ENCODE data around the gene SMS.

SMS gene

GRCh38 chrX:21991504-21991903 is 51.0 kb downstream of the SMS start:
- no peaks in the 10 kb centered on the region for H4K20me1 ChIP-seq
- TF ChIP-seq Cebpa-rat (IDR thresholded peaks at IDR 0.05): no peak
- peaks cover 69% of the 10 kb centered on the region for H3K36me3 ChIP-seq
- H3K9ac ChIP-seq: no peak overlapping the region
- H3K4me3 ChIP-seq: no peak overlapping the region
- no peaks in the 10 kb centered on the region for H3K4me1 ChIP-seq
- H3K27ac ChIP-seq: no peak overlapping the region
- H3K4me2 ChIP-seq: no peak overlapping the region
- H3K9me3 ChIP-seq: no peaks in the 10 kb centered on the region
- H3K27me3 ChIP-seq: no peaks in the 10 kb centered on the region

GRCh38 chrX:21993265-21993664 is 52.8 kb downstream of the SMS start:
- Histone ChIP-seq H3K36me3 (peaks cover 60% of the 10 kb centered on the region), H3K9ac (no peak overlapping the region)

GRCh38 chrX:21996872-21997455 is 56.5 kb downstream of the SMS start:
- Histone ChIP-seq H3K27ac (no peak overlapping the region), H3K4me2 (no peak overlapping the region)

More at GRCh38 chrX:21993265-21993664, 52.8 kb downstream of the SMS start:
- no peak overlapping the region for H3K4me3 ChIP-seq
- no peaks in the 10 kb centered on the region for H4K20me1 ChIP-seq
- no peaks in the 10 kb centered on the region for H3K27me3 ChIP-seq
- TF ChIP-seq Cebpa-rat (IDR thresholded peaks at IDR 0.05): no peak
- no peaks in the 10 kb centered on the region for H3K9me3 ChIP-seq
- no peak overlapping the region for H3K27ac ChIP-seq
- H3K4me2 ChIP-seq: no peak overlapping the region
- no peaks in the 10 kb centered on the region for H3K4me1 ChIP-seq

GRCh38 chrX:21998037-21998436 is 57.5 kb downstream of the SMS start:
- H3K4me3 ChIP-seq: no peak overlapping the region
- no peak for TF ChIP-seq Cebpa-rat (IDR thresholded peaks at IDR 0.05)

More at GRCh38 chrX:21996872-21997455, 56.5 kb downstream of the SMS start:
- Histone ChIP-seq H3K36me3 (peaks cover 35% of the 10 kb centered on the region), H3K4me1 (no peaks in the 10 kb centered on the region), H3K9ac (no peak overlapping the region), H4K20me1 (no peaks in the 10 kb centered on the region), H3K9me3 (peaks cover 12% of the 10 kb centered on the region; the same call in 1 of the 2 replicates), H3K4me3 (no peak overlapping the region), H3K27me3 (no peaks in the 10 kb centered on the region)
- TF ChIP-seq Cebpa-rat (IDR thresholded peaks at IDR 0.05): no peak

GRCh38 chrX:22004866-22005265 is 64.4 kb downstream of the SMS start:
- no peak overlapping the region for H3K9ac ChIP-seq
- H3K4me2 ChIP-seq: no peak overlapping the region
- no peak overlapping the region for H3K27ac ChIP-seq
- peaks cover 17% of the 10 kb centered on the region for H3K9me3 ChIP-seq
- peaks cover 26% of the 10 kb centered on the region for H3K36me3 ChIP-seq
- H3K4me3 ChIP-seq: no peak overlapping the region
- no peaks in the 10 kb centered on the region for H3K27me3 ChIP-seq
- TF ChIP-seq Cebpa-rat (IDR thresholded peaks at IDR 0.05): no peak
- H4K20me1 ChIP-seq: no peaks in the 10 kb centered on the region
- H3K4me1 ChIP-seq: no peaks in the 10 kb centered on the region

More at GRCh38 chrX:21998037-21998436, 57.5 kb downstream of the SMS start:
- Histone ChIP-seq H3K36me3 (peaks cover 28% of the 10 kb centered on the region), H3K27me3 (no peaks in the 10 kb centered on the region), H4K20me1 (no peaks in the 10 kb centered on the region), H3K27ac (no peak overlapping the region), H3K9me3 (peaks cover 12% of the 10 kb centered on the region; the same call in 1 of the 2 replicates), H3K4me2 (no peak overlapping the region), H3K4me1 (no peaks in the 10 kb centered on the region), H3K9ac (no peak overlapping the region)

- Histone ChIP-seq H3K4me1 (peaks cover 11% of the 10 kb centered on the region), H3K27me3 (no peaks in the 10 kb centered on the region), H3K9me3 (peaks cover 13% of the 10 kb centered on the region), H4K20me1 (no peaks in the 10 kb centered on the region), H3K4me3 (no peak overlapping the region), H3K4me2 (no peak overlapping the region), H3K36me3 (0 out of 2 replicates have a peak, but pooled peaks cover 4% of the 10 kb centered on the region), H3K9ac (no peak overlapping the region), H3K27ac (no peak overlapping the region)
- TF ChIP-seq Cebpa-rat (IDR thresholded peaks at IDR 0.05): no peak
Measured at GRCh38 chrX:22012051-22012450, 71.5 kb downstream of the SMS start.

GRCh38 chrX:22012931-22013330 is 72.4 kb downstream of the SMS start:
- no peak overlapping the region for H3K27ac ChIP-seq
- H3K27me3 ChIP-seq: no peaks in the 10 kb centered on the region
- peaks cover 11% of the 10 kb centered on the region for H3K4me1 ChIP-seq
- H3K9me3 ChIP-seq: peaks cover 13% of the 10 kb centered on the region
- no peak overlapping the region for H3K4me2 ChIP-seq
- no peak overlapping the region for H3K4me3 ChIP-seq
- H4K20me1 ChIP-seq: no peaks in the 10 kb centered on the region
- no peak for TF ChIP-seq Cebpa-rat (IDR thresholded peaks at IDR 0.05)
- no peak overlapping the region for H3K9ac ChIP-seq
- H3K36me3 ChIP-seq: 0 out of 2 replicates have a peak, but pooled peaks cover 4% of the 10 kb centered on the region

GRCh38 chrX:22015139-22015750 is 74.7 kb downstream of the SMS start:
- peaks cover 11% of the 10 kb centered on the region for H3K4me1 ChIP-seq
- no peaks in the 10 kb centered on the region for H3K9me3 ChIP-seq
- H3K27ac ChIP-seq: no peak overlapping the region
- peak overlapping the region; percentile 38 for H3K4me2 ChIP-seq
- H3K36me3 ChIP-seq: no peaks in the 10 kb centered on the region
- H3K4me3 ChIP-seq: no peak overlapping the region
- H3K27me3 ChIP-seq: no peaks in the 10 kb centered on the region
- no peak overlapping the region for H3K9ac ChIP-seq
- TF ChIP-seq Cebpa-rat (IDR thresholded peaks at IDR 0.05): no peak
- no peaks in the 10 kb centered on the region for H4K20me1 ChIP-seq

GRCh38 chrX:22021751-22022324 is 81.3 kb downstream of the SMS start:
- TF ChIP-seq Cebpa-rat (IDR thresholded peaks at IDR 0.05): no peak
- no peak overlapping the region for H3K4me3 ChIP-seq
- no peaks in the 10 kb centered on the region for H3K27me3 ChIP-seq
- H3K4me2 ChIP-seq: no peak overlapping the region
- no peaks in the 10 kb centered on the region for H3K4me1 ChIP-seq
- no peak overlapping the region for H3K9ac ChIP-seq
- H3K36me3 ChIP-seq: no peaks in the 10 kb centered on the region
- 0 out of 2 replicates have a peak, but pooled peaks cover 6% of the 10 kb centered on the region for H3K9me3 ChIP-seq
- no peaks in the 10 kb centered on the region for H4K20me1 ChIP-seq
- no peak overlapping the region for H3K27ac ChIP-seq

GRCh38 chrX:22024577-22024976 is 84.1 kb downstream of the SMS start:
- no peak for TF ChIP-seq Cebpa-rat (IDR thresholded peaks at IDR 0.05)
- Histone ChIP-seq H3K9me3 (0 out of 2 replicates have a peak, but pooled peaks cover 6% of the 10 kb centered on the region), H3K27ac (no peak overlapping the region), H3K36me3 (no peaks in the 10 kb centered on the region), H3K4me3 (no peak overlapping the region), H3K9ac (no peak overlapping the region), H4K20me1 (no peaks in the 10 kb centered on the region), H3K27me3 (no peaks in the 10 kb centered on the region), H3K4me1 (peaks cover 5% of the 10 kb centered on the region), H3K4me2 (no peak overlapping the region)

Measured in BLaER1 (cell line).